HepG2 (cell line): ENCODE measurements around the gene TXNDC11. TPM values are rescaled to one million over a fixed set of nuclear protein-coding genes. Genes with fewer than 3 reads are reported as not detected.
A peak's percentile ranks its signal among the peaks of the same experiment; 100 is the strongest.

Experiments
- ATAC-seq: fragments of 200-7000 bp; cut with Tn5 transposase; 3 replicates; pipeline ENCODE4 v1.9.1; 2020; ENCODE audit warnings: mild to moderate bottlenecking, moderate library complexity
- BruUV-seq: library from RNA; stranded (reverse); fragments of 400-500 nt; replicated peaks from 2 replicates; lab custom pipeline; 2021; lab: Mats Ljungman, UMichigan
- CTCF ChIA-PET: fragments of 300-600 bp; formaldehyde crosslinking; extraction: SDS; loops from one replicate; lab custom pipeline; 2021; ENCODE audit warnings: low total read pairs, inconsistent platforms, low intra/inter-chr PET ratio; lab: Yijun Ruan, JAX
- POLR2A ChIA-PET: fragments of 350-600 bp; sonication (Branson Sonifier 250); formaldehyde crosslinking; loops from one replicate; lab custom pipeline; 2020; ENCODE audit warnings: antibody characterized with exemption, inconsistent platforms; lab: Yijun Ruan, JAX
- DNase-seq: peaks from one replicate; pipeline ENCODE4 v3.0.0-alpha.2; 2015; ENCODE audit warnings: low spot score
- FAIRE-seq: peaks from 3 replicates; lab custom pipeline; 2011; peaks lifted over from hg19 to GRCh38; lab: Jason Lieb, UNC
- H2AFZ ChIP-seq: one replicate; pipeline ENCODE4 v1.6.1; 2011; ENCODE audit warnings: low read length, inconsistent platforms
- H3K27ac ChIP-seq: fragments of 300-600 bp; 3 replicates; pipeline ENCODE4 v1.8.0; 2011; ENCODE audit warnings: mixed run types, mild to moderate bottlenecking, mixed read lengths, low read length, inconsistent platforms; ENCODE audit not compliant: insufficient read depth; ENCODE audit errors: extremely low read length
- H3K27me3 ChIP-seq, 2 experiments: fragments of 200-600 bp in 1 of 2; 2 replicates in 1 of 2; 3 replicates in 1 of 2; pipeline versions ENCODE4 v1.6.0 to v1.8.0; 2011; ENCODE audit warnings: low read length in 2 of 2, mild to moderate bottlenecking in 2 of 2, moderate library complexity in 2 of 2, inconsistent platforms in 1 of 2; ENCODE audit not compliant: insufficient read depth in 2 of 2, control insufficient read depth in 1 of 2
- H3K36me3 ChIP-seq, 2 experiments: fragments of 200-600 bp in 1 of 2; replicated peaks in 1 of 2; 2 replicates in 1 of 2; 3 replicates in 1 of 2; pipeline versions ENCODE4 v1.5.1 to v1.8.0; 2011; ENCODE audit warnings: low read length in 2 of 2, inconsistent platforms in 1 of 2; ENCODE audit not compliant: insufficient read depth in 2 of 2, control insufficient read depth in 1 of 2
- H3K4me1 ChIP-seq: 2 replicates; pipeline ENCODE4 v1.5.1; 2012; ENCODE audit warnings: low read length, inconsistent platforms; ENCODE audit not compliant: insufficient read depth
- H3K4me2 ChIP-seq: 2 replicates; pipeline ENCODE4 v1.6.0; 2011; ENCODE audit warnings: low read depth, low read length, inconsistent platforms
- H3K4me3 ChIP-seq, 3 experiments: fragments of 200-600 bp in 1 of 3; sonication (generic), shearing (Covaris generic) in 1 of 3; replicated peaks in 1 of 3; 2 replicates each; pipeline ENCODE4 v1.5.1; 2011 to 2016; ENCODE audit warnings: low read length in 3 of 3, inconsistent platforms in 2 of 3, low read depth in 2 of 3, mild to moderate bottlenecking in 2 of 3, control low read depth in 1 of 3, mixed read lengths in 1 of 3; ENCODE audit not compliant: insufficient read depth in 1 of 3
- H3K79me2 ChIP-seq: one replicate; pipeline ENCODE4 v1.6.1; 2011; ENCODE audit warnings: low read length, inconsistent platforms; ENCODE audit not compliant: insufficient read depth
- H3K9ac ChIP-seq: 2 replicates; pipeline ENCODE4 v1.6.0; 2011; ENCODE audit warnings: mild to moderate bottlenecking, low read depth, low read length, inconsistent platforms; ENCODE audit not compliant: insufficient read depth
- H3K9me3 ChIP-seq: 2 replicates; pipeline ENCODE4 v1.5.1; 2012; ENCODE audit warnings: mild to moderate bottlenecking, low read length
- H4K20me1 ChIP-seq: 2 replicates; pipeline ENCODE4 v1.6.0; 2011; ENCODE audit warnings: inconsistent platforms, mild to moderate bottlenecking, low read length, moderate library complexity; ENCODE audit not compliant: insufficient read depth
- KDM4B ChIP-seq: sonication (generic); formaldehyde crosslinking; IDR thresholded peaks from 2 replicates; pipeline ENCODE4 v1.4.0; 2020; ENCODE audit warnings: missing genetic modification reagents
- NKX3-1 ChIP-seq: sonication (generic); formaldehyde crosslinking; IDR thresholded peaks from 2 replicates; pipeline ENCODE4 v1.5.0; 2020; ENCODE audit warnings: missing genetic modification reagents
- NONO ChIP-seq, 2 experiments: fragments of 450-650 bp in 1 of 2; sonication (generic) in 1 of 2; formaldehyde crosslinking in 1 of 2; IDR thresholded peaks in 1 of 2; conservative IDR thresholded peaks in 1 of 2; 2 replicates each; pipeline versions ENCODE4 v1.6.1 to v1.8.0; 2017 to 2022; ENCODE audit warnings: mild to moderate bottlenecking in 1 of 2, missing genetic modification reagents in 1 of 2, moderate library complexity in 1 of 2
- NR2C2 ChIP-seq: sonication (generic); formaldehyde crosslinking; IDR thresholded peaks from 2 replicates; pipeline ENCODE4 v1.4.0; 2020; ENCODE audit warnings: missing genetic modification reagents, mild to moderate bottlenecking, moderate library complexity, borderline replicate concordance
- ZBTB38 ChIP-seq: sonication (generic); formaldehyde crosslinking; IDR thresholded peaks from 2 replicates; pipeline ENCODE4 v1.5.1; 2020; ENCODE audit warnings: mild to moderate bottlenecking, missing genetic modification reagents
- ZBTB7B ChIP-seq: sonication (generic); formaldehyde crosslinking; IDR thresholded peaks from 2 replicates; pipeline ENCODE4 v1.4.0; 2020; ENCODE audit warnings: missing genetic modification reagents
- WGBS: methylation state at CpG from one replicate; pipeline ENCODE4 v1.1.6; 2017; ENCODE audit warnings: low lambda C conversion rate; 5-methylcytosine and 5-hydroxymethylcytosine counted together
- in situ Hi-C: cut with HindIII; loops from 2 replicates; pipeline ENCODE4 v1.10.0; 2017; ENCODE audit warnings: low pct_unique_long_range_greater_than_20kb; ENCODE audit not compliant: extremely low pct_ligation_motif_present
- intact Hi-C: fragments of 100-400 bp; cut with micrococcal nuclease; formaldehyde crosslinking; loops from one replicate; pipeline ENCODE4 v1.10.0; 2022; ENCODE audit not compliant: unreplicated experiment
- polyA plus RNA-seq, 8 experiments: library from polyadenylated mRNA; depleted of rRNA in 3 of 8; stranded (reverse) in 7 of 8; unstranded in 1 of 8; fragments of >200 nt; fragmentation: Illumina TruSeq in 4 of 8; extraction: Trizol in 4 of 8; gene quantifications; 2 replicates each; pipeline versions ENCODE4 v1.2.1 to v1.2.3, GENCODE V29; 2011 to 2016; ENCODE audit warnings: low read depth in 4 of 8, missing spikeins in 1 of 8, mixed read lengths in 1 of 8; ENCODE audit not compliant: insufficient read depth in 1 of 8
- total RNA-seq, 5 experiments: library from RNA; depleted of rRNA; stranded (reverse); fragments of >200 nt; fragmentation: Illumina TruSeq; extraction: Trizol; gene quantifications; 2 replicates each; pipeline ENCODE4 v1.2.3, GENCODE V29; 2016; ENCODE audit warnings: low read depth in 1 of 5
- TF ChIP-seq, protein P1 (sequence below): sonication (generic); formaldehyde crosslinking; IDR thresholded peaks from 2 replicates; pipeline ENCODE4 v1.9.0; 2021; ENCODE audit warnings: missing genetic modification reagents, borderline replicate concordance
- TF ChIP-seq, protein P2 (sequence below): sonication (generic); formaldehyde crosslinking; IDR thresholded peaks from 2 replicates; pipeline ENCODE4 v1.5.0; 2020; ENCODE audit warnings: mild to moderate bottlenecking, missing genetic modification reagents

The TXNDC11 gene
- total and polyA plus RNA-seq, 2 of the 13 experiments (the other 11 are each of a cell fraction or from before 2014, with no cell fraction given) = 74.9 to 123 TPM

DNA sequence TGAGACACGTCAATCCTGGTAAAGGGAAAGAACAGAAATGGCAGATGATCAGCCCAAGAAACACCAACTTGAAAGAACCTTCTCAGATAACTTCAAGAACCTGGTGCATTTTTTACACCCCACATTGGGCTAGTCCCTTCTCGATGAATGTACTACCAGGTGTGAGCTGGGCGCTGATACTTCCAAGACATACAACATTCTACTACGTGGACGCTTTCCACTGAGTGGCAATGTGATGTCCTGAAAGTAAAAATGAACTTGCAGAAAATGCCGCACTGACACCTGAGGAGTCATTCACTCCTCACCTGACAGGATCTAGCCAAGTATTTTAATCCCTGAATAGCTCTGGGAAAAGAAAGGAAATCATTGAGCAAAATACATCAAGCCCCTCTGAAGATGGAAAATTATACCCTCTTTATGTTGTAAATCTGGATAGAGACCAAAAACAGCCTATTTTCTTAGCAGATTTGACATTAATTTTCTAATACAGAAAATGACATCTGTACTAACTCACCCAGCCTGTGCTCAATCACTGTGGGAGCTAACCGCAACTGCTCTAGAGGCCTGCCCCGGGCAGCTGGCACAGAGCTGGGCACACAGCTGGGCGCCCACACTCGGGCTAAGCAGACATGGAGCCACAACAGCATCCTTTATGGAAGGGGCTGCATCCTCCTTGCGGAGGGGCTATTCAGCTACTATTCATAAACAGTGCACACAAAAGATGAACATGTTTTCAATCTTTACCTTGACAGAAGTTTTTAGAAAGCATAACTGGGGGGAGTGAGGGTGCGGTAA is 58.2 kb downstream of the TXNDC11 start (continued):
- no peak for TF ChIP-seq NR2C2 (CRISPR knock-in tag)
- no peak for TF ChIP-seq ZBTB7B (CRISPR knock-in tag)
- no peak for TF ChIP-seq NKX3-1 (CRISPR knock-in tag)
- TF ChIP-seq, protein P1, sequence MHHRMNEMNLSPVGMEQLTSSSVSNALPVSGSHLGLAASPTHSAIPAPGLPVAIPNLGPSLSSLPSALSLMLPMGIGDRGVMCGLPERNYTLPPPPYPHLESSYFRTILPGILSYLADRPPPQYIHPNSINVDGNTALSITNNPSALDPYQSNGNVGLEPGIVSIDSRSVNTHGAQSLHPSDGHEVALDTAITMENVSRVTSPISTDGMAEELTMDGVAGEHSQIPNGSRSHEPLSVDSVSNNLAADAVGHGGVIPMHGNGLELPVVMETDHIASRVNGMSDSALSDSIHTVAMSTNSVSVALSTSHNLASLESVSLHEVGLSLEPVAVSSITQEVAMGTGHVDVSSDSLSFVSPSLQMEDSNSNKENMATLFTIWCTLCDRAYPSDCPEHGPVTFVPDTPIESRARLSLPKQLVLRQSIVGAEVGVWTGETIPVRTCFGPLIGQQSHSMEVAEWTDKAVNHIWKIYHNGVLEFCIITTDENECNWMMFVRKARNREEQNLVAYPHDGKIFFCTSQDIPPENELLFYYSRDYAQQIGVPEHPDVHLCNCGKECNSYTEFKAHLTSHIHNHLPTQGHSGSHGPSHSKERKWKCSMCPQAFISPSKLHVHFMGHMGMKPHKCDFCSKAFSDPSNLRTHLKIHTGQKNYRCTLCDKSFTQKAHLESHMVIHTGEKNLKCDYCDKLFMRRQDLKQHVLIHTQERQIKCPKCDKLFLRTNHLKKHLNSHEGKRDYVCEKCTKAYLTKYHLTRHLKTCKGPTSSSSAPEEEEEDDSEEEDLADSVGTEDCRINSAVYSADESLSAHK = no peak
- TF ChIP-seq NONO (IDR thresholded peaks at IDR 0.05) = no peak
- no peak for TF ChIP-seq NONO (CRISPR knock-in tag; conservative IDR thresholded peaks at IDR 0.05)
- TF ChIP-seq KDM4B (CRISPR knock-in tag) = no peak

DNA sequence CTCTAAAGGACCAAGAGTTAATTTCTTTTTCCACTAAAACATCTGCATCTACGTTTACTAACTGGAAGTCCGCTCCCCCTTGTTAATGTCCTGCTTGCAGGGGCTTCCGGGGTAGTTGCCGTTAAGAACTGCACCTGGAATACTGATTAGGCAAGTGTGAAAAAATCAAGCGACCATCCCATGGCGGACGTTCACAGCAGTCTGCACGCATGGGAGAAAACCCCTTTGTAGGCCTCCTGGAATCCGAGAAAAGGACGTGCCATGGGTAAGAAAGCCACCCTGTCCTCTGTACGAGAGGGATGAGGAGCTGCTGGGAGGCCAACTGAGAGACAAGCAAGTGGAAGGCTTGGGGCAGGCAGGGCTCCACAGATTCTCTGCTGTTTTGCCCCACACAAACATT is 59.5 kb downstream of the TXNDC11 start:
- Histone ChIP-seq H3K9ac (no peak overlapping the region), H3K9me3 (no peaks in the 10 kb centered on the region), H3K27ac (no peak overlapping the region), H3K79me2 (no peaks in the 10 kb centered on the region), H3K27me3 (no peaks in the 10 kb centered on the region), H3K36me3 (peaks cover 56 to 100% of the 10 kb centered on the region in 2 experiments), H3K4me1 (no peaks in the 10 kb centered on the region), H2AFZ (no peak overlapping the region), H3K4me2 (no peak overlapping the region), H4K20me1 (no peaks in the 10 kb centered on the region; the same call in 1 of the 2 replicates), H3K4me3 (no peak overlapping the region)
- intact Hi-C loops = no loop called here
- FAIRE-seq (no peak), DNase-seq (no peak), ATAC-seq (no peak)
- POLR2A ChIA-PET = no interaction called here
- 96% methylated on average over 11 of the region's 11 CpGs for WGBS
- CTCF ChIA-PET = no interaction called here
- BruUV-seq = no TSS peak
- in situ Hi-C loops = no loop called here
- TF ChIP-seq, protein P2, sequence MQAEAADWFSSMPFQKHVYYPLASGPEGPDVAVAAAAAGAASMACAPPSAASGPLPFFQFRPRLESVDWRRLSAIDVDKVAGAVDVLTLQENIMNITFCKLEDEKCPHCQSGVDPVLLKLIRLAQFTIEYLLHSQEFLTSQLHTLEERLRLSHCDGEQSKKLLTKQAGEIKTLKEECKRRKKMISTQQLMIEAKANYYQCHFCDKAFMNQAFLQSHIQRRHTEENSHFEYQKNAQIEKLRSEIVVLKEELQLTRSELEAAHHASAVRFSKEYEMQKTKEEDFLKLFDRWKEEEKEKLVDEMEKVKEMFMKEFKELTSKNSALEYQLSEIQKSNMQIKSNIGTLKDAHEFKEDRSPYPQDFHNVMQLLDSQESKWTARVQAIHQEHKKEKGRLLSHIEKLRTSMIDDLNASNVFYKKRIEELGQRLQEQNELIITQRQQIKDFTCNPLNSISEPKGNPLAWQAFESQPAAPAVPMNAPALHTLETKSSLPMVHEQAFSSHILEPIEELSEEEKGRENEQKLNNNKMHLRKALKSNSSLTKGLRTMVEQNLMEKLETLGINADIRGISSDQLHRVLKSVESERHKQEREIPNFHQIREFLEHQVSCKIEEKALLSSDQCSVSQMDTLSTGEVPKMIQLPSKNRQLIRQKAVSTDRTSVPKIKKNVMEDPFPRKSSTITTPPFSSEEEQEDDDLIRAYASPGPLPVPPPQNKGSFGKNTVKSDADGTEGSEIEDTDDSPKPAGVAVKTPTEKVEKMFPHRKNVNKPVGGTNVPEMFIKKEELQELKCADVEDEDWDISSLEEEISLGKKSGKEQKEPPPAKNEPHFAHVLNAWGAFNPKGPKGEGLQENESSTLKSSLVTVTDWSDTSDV = peak; percentile 46; the same call in 1 of the 2 replicates
- TF ChIP-seq ZBTB38 (CRISPR knock-in tag) = 0 out of 2 replicates have a peak, but pooled peaks have one; percentile 18
